Hepatocyte (in vitro differentiated cells): ENCODE measurements around the gene VSIR.

Experiments
- EZH2phosphoT487 ChIP-seq: fragments of 200-600 bp; sonication (generic); IDR thresholded peaks from one replicate; pipeline ENCODE4 v1.6.1; 2018; ENCODE audit warnings: antibody characterized with exemption, mild to moderate bottlenecking, low read depth, moderate library complexity; ENCODE audit not compliant: unreplicated experiment, severe bottlenecking
- TF ChIP-seq, protein P1 (sequence below): fragments of 200-600 bp; sonication (generic); IDR thresholded peaks from 2 replicates; pipeline ENCODE4 v1.5.1; 2016; ENCODE audit warnings: antibody characterized with exemption, mild to moderate bottlenecking; ENCODE audit not compliant: poor library complexity

DNA sequence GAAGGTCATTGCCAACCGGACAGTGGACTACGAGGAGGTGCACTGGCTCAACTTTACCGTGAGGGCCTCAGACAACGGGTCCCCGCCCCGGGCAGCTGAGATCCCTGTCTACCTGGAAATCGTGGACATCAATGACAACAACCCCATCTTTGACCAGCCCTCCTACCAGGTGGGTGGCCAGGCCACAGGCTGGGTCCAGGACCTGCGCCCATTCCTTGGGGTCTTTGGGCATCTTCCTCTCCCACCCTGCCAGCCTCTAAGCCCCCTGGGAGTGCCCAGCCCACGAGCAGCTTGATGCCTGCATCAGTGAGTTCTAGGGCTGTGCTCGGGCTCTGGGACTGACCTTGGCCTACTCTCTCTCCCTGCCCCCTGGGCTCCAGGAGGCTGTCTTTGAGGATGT lies 25.8 kb upstream of the VSIR start:
- TF ChIP-seq, protein P1, sequence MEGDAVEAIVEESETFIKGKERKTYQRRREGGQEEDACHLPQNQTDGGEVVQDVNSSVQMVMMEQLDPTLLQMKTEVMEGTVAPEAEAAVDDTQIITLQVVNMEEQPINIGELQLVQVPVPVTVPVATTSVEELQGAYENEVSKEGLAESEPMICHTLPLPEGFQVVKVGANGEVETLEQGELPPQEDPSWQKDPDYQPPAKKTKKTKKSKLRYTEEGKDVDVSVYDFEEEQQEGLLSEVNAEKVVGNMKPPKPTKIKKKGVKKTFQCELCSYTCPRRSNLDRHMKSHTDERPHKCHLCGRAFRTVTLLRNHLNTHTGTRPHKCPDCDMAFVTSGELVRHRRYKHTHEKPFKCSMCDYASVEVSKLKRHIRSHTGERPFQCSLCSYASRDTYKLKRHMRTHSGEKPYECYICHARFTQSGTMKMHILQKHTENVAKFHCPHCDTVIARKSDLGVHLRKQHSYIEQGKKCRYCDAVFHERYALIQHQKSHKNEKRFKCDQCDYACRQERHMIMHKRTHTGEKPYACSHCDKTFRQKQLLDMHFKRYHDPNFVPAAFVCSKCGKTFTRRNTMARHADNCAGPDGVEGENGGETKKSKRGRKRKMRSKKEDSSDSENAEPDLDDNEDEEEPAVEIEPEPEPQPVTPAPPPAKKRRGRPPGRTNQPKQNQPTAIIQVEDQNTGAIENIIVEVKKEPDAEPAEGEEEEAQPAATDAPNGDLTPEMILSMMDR: no peak
- no peak for TF ChIP-seq EZH2phosphoT487
